8988T (cell line): ENCODE results near the gene MAGED4.
"Not testable (repeated sequence)": the region's sequence is repeated elsewhere in the genome, so short reads cannot be mapped to it uniquely, and the experiment has no call there.

ENCODE experiments used
- DNase-seq: peaks from one replicate; pipeline ENCODE4 v3.0.0; 2011

Gene MAGED4, protein sequence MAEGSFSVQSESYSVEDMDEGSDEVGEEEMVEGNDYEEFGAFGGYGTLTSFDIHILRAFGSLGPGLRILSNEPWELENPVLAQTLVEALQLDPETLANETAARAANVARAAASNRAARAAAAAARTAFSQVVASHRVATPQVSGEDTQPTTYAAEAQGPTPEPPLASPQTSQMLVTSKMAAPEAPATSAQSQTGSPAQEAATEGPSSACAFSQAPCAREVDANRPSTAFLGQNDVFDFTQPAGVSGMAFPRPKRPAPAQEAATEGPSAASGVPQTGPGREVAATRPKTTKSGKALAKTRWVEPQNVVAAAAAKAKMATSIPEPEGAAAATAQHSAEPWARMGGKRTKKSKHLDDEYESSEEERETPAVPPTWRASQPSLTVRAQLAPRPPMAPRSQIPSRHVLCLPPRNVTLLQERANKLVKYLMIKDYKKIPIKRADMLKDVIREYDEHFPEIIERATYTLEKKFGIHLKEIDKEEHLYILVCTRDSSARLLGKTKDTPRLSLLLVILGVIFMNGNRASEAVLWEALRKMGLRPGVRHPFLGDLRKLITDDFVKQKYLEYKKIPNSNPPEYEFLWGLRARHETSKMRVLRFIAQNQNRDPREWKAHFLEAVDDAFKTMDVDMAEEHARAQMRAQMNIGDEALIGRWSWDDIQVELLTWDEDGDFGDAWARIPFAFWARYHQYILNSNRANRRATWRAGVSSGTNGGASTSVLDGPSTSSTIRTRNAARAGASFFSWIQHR

DNA sequence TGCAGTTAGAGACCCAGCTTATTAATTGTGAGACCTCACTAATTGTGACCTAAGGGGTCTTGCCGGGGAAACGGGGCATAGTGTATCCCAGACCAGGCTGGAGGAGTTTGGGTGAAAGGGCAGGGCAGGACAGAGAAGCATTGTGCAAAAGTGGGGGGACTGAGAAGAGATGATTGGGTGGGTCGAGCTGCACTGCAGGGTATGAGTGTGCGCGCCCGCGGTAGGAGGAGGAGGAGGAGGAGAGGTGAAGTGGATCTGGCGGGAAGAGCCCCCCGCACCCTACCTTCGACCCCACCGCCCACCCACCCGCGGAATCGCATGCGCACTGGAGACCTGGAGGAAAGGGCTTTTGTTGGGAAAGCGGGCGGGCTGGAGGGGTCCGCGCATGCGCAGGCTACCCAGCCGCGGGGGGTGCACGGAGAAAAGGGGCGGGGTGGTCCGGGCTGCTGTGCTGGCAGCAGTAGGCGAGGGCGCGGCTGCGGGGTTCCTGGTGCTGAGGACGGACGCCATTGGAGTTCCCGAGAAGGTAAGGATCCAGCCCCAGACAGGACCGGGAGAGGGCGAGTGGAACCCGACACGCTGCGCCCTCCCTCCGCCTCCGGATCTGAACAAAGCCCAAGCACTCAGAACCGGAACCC is at the start of gene MAGED4:
Gene MAGED4 (plus strand): TSS at position 449 of the 638 bp plus-strand sequence. CDS start 1,035 bp downstream, outside the sequence.
- DNase-seq: not testable (repeated sequence)

DNA sequence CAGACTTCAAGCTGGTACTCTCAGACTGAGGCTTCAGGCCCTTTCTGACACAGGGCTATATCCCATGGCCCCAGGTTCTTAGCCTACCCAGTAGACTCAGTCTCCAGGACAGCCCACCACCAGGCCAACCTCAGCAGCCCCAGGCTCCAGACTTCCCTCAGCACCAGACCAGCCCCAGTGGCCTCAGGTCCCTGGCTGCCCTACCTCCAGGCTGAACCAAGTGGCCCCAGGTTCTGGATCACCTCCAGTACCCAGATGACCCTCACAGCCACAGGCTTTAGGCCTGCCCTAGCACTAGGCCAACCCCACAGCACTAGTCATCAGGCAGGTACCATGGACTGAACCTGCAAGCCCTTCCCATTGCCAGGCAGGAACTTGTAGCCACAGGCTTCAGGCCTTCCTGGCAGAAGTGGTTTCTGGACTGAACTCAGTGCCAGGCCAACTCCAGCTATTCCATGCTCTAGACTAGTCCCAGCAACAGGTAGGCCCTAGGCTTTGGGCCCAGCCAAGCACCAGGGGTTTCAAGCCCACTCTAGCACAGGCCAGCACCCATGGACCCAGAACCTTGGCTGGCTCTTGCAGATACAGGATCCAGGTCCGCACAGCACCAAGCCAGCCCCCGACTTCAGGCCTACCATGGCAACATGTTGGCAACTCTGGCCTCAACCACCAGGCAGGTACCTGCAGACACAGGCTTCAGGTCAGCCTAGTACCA is 45.7 kb upstream of the MAGED4 start:
- no peak for DNase-seq

DNA sequence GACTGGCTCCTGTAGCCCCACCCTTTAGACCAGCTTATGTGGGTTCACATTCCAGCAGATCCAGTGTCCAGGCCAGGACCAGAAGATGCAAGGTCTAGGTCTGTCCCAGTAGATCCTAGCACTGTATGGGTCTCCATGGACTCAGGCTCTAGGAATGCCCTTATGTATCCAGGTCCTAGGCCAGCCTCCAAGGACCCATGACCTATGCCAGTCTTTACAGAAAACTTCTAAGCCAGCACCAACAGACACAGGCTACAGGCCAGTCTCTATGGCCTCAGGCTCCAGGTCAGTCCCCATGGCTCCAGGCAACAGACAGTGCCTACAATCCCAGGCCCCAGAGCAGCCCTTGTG is 45.2 kb upstream of the MAGED4 start:
- DNase-seq: no peak

GRCh38 chrX:52140020-52140419 is 44.7 kb upstream of the MAGED4 start:
- no peak for DNase-seq

DNA sequence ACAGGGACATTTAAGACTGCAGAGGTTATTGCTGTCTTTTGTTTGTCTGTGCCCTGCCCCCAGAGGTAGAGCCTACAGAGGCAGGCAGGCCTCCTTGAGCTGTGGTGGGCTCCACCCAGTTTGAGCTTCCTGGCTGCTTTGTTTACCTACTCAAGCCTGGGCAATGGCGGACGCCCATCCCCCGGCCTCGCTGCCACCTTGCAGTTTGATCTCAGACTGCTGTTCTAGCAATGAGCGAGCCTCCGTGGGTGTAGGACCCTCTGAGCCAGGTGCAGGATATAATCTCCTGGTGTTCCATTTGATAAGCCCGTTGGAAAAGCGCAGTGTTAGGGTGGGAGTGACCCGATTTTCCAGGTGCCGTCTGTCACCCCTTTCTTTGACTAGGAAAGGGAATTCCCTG is 34.0 kb upstream of the MAGED4 start:
- not testable (repeated sequence) for DNase-seq

GRCh38 chrX:52160140-52160539 is 24.5 kb upstream of the MAGED4 start:
- DNase-seq: not testable (repeated sequence)

DNA sequence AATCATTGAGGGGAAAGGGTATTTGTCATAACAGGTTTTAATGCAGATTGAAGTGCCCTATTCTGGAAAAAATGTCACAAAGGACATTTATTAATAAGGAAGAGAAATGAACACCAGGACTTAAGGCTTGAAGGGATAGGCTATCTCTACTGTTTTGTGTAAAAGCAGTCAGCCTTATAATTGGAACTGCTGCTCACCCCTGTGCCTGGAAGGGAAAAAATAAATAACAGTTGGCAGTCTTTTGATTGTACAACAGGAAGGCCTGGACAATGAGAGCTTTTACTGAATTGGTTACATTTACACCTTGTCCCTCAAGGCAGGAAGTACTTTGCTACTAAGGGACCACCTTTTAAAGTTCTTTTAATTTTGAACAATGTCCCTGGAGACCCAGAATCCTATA is 17.8 kb upstream of the MAGED4 start:
- no peak for DNase-seq

DNA sequence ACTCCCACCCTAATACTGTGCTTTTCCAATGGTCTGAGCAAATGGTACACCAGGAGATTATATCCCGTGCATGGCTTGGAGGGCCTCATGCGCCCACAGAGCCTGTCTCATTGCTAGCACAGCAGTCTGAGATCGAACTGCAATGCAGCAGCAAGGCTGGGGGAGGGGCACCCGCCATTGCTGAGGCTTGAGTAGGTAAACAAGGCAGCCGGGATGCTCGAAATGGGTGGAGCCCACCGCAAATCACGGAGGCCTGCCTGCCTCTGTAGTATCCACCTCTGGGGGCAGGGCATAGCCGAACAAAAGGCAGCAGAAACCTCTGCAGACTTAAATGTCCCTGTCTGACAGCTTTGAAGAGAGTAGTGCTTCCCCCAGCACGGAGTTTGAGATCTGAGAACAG is 13.6 kb upstream of the MAGED4 start:
- DNase-seq: not testable (repeated sequence)

DNA sequence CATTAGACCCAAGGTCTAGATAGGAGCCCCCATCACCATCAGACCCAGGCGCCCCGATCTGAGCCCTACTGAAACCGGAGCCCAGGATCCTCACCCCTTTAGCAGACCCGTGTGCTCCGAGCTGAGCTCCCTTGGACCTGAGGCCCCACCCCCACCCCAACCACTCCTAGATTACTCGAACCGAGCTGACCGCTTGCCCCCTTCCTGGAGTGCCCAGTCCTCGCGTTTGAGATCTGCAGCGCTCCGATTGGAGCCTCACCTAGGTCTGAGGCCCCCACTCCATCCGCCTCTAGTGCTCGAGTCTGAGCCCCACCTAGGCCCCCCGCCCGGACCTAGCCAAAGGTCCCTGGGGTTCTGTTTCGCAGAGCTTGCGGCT is 378 bp downstream of the MAGED4 start:
- DNase-seq: not testable (repeated sequence)

GRCh38 chrX:52211405-52211804 is 26.7 kb downstream of the MAGED4 start:
- not testable (repeated sequence) for DNase-seq

- DNase-seq: no peak
Observed at GRCh38 chrX:52213276-52213675, 28.6 kb downstream of the MAGED4 start.

- DNase-seq: no peak
Observed at GRCh38 chrX:52216541-52216940, 31.9 kb downstream of the MAGED4 start.

DNA sequence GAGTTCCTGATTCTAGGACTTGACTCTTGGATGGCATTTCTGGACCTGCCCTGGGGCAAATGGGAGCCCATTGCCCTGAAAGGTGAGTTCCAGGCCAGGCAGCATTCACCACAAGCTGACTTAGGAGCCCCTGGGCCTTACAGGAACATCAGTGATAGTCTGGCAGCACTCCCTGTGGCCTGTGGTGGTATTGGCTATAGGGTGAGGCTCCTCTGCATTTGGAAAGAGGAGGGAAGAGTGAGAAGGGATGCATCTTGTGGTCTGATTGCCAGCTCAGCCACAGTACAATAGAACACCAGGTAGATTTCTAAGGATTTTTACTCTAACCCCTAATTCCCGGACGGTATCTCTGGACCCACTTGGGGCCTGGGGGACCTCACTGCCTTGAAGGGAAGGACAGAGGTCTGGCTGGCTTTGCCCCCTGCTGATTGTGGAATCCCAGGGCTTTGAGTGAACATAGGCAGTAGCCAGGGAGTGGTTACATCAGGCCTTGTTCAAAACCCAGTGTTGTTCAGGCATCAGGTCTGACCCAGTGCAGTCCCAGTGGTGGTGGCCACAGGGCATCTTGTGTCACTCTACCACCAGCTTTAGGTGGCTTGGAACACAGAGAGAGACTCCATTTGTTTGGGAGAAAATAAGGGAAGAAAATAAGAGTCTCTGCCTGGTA is 32.9 kb downstream of the MAGED4 start:
- DNase-seq: no peak

DNA sequence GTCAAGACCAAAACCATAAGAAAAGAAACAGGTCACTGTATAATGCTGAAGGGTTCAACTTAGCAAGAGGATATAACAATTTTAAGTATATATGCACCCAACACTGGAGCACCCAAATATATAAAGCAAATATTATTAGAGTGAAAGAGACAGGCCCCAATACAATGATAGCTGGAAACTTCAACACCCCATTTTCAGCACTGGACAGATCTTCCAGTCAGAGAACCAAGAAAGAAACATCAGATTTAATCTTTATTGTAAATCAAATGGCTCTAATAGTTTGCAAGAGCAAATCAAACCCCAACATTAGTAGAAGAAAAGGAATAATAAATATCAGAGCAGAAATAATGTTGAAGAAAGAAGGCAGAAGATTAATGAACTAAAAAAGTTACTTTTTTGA is 36.2 kb downstream of the MAGED4 start:
- DNase-seq: no peak
